ENCODE results near the gene MPG. TPM values are rescaled to one million over a fixed set of nuclear protein-coding genes. Genes with fewer than 3 reads are reported as not detected.

MPG gene
- total RNA-seq, 4 donors from 2014 or later = 22.3 to 63.2 (median 51.2) TPM

DNA sequence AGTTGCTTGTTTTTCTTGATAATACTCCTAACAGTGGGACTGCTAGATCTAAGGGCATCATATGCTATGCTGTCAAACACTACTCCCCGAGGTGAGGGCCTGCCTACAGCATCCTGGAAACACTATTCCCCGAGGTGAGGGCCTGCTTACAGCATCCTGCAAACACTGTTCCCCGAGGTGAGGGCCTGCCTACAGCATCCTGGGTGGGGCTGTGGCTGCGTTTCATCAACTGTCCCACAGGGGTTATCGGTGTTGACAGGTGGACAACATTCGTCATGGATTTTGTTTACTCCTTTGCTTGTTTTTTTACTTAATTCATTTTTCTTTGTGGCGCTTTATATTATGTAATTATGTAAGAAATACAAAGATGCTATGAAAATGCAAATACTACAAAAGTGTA is 38.0 kb downstream of the MPG start:
- H3K36me3 ChIP-seq = peaks cover 0 to 5% (median 0%) of the 10 kb centered on the region in 4 donors
- no peak overlapping the region for H3K27ac ChIP-seq
- TF ChIP-seq POLR2A (IDR thresholded peaks at IDR 0.05) = no peak
- TF ChIP-seq, protein P1, sequence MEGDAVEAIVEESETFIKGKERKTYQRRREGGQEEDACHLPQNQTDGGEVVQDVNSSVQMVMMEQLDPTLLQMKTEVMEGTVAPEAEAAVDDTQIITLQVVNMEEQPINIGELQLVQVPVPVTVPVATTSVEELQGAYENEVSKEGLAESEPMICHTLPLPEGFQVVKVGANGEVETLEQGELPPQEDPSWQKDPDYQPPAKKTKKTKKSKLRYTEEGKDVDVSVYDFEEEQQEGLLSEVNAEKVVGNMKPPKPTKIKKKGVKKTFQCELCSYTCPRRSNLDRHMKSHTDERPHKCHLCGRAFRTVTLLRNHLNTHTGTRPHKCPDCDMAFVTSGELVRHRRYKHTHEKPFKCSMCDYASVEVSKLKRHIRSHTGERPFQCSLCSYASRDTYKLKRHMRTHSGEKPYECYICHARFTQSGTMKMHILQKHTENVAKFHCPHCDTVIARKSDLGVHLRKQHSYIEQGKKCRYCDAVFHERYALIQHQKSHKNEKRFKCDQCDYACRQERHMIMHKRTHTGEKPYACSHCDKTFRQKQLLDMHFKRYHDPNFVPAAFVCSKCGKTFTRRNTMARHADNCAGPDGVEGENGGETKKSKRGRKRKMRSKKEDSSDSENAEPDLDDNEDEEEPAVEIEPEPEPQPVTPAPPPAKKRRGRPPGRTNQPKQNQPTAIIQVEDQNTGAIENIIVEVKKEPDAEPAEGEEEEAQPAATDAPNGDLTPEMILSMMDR (IDR thresholded peaks at IDR 0.05) = no peak
- no peak for TF ChIP-seq POLR2AphosphoS5 (IDR thresholded peaks at IDR 0.05)
- no peak for TF ChIP-seq EP300 (IDR thresholded peaks at IDR 0.05; ENCODE audit: low read depth)
- H3K4me3 ChIP-seq = no peak overlapping the region
- in situ Hi-C loops (cut with MboI; ENCODE audit: low pct_ligation_motif_present in 1 of 4, low pct_unique_long_range_greater_than_20kb in 1 of 4, low sequenced_read_pairs in 3 of 4) (no loop called here), intact Hi-C loops (cut with DNase I; ENCODE audit: low total_unique reads) (no loop called here)
- no peaks in the 10 kb centered on the region for H3K9me3 ChIP-seq
- no peaks in the 10 kb centered on the region for H3K27me3 ChIP-seq
- no peak for DNase-seq
- peaks cover 0 to 8% (median 4%) of the 10 kb centered on the region in 4 donors for H3K4me1 ChIP-seq
- WGBS, 2 donors (ENCODE audit: low coverage in 1 of 2) = 74% methylated on average over 2 to 7 of the region's 7 CpGs

DNA sequence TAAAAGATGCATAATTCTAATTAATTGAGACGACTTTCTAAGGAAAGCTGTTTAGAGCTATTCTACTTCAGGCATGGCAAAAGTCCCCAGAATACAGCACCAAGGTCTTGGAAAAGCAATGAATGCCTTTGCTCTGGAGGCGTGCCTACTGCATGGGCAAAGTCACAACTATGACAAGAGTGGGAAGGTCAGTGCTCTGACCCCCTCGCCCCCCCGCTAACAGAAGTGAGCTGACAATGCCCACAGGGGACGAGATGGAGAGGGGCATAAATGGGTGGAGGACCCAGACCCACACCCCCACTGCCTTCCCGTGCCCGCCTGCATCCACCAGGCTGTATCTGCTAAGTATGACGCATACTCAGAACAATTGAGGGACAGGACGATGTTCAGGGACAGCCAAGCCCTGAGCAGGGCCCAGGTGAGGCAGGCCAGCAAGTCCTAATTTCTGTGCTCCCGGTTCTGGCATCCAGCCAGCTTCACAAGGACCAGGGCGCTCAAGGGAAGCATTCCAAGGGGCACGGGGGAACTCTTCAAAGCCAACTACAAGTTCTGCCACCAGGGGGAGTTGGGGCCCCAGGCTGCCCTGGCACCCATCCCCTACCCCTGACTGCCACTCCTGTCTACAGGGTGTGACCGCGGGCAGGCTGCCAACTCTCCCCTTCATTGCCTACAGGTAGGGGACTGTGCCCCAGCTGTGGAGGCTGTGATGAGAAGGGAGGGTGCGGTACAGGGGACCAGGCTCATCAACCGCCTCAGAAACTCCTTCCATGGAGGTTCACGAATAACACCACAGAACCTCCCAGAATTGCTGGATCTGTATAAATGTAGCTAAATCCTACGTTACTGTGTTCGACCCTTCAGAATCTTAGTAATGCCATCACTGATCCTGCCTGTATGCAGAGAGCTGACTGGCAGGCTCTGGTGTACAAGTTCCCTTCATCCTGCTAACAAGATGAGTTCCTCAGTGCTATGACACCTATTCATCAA is 39.6 kb downstream of the MPG start:
- no peaks in the 10 kb centered on the region for H3K27me3 ChIP-seq
- 59% methylated on average over 19 of the region's 19 CpGs; no CpG with 5 or more reads in 1 of the 2 donors for WGBS, 2 donors (ENCODE audit: low coverage in 1 of 2)
- no peak overlapping the region for H3K27ac ChIP-seq
- TF ChIP-seq EP300 (IDR thresholded peaks at IDR 0.05; ENCODE audit: low read depth) (no peak), POLR2A (IDR thresholded peaks at IDR 0.05) (no peak), POLR2AphosphoS5 (IDR thresholded peaks at IDR 0.05) (no peak)
- TF ChIP-seq, protein P1 (IDR thresholded peaks at IDR 0.05) = peak; percentile 68 to 79 (median 69)
- intact Hi-C loops (cut with DNase I; ENCODE audit: low total_unique reads) (no loop called here), in situ Hi-C loops (cut with MboI; ENCODE audit: low pct_ligation_motif_present in 1 of 4, low pct_unique_long_range_greater_than_20kb in 1 of 4, low sequenced_read_pairs in 3 of 4) (no loop called here)
- DNase-seq = peak; percentile 81
- peaks cover 0 to 8% (median 4%) of the 10 kb centered on the region in 4 donors for H3K4me1 ChIP-seq
- H3K4me3 ChIP-seq = no peak overlapping the region
- no peaks in the 10 kb centered on the region for H3K36me3 ChIP-seq
- no peaks in the 10 kb centered on the region for H3K9me3 ChIP-seq

DNA sequence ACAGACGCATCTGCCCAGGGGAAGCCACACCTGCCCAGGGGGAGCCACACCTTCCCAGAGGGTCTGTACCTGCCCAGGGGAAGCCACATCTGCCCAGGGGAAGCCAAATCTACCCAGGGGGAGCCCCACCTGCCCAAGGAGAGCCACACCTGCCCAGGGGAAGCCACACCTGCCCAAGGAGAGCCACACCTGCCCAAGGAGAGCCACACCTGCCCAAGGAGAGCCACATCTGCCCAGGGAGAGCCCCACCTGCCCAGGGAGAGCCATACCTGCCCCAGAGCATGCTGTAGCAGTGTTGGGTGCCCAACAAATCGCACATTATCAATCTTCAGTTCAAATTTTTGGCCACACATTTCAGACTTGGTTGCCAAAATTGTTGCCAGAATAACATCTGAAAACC is 40.8 kb downstream of the MPG start:
- H3K4me1 ChIP-seq = peaks cover 0 to 8% (median 4%) of the 10 kb centered on the region in 4 donors
- in situ Hi-C loops (cut with MboI; ENCODE audit: low pct_ligation_motif_present in 1 of 4, low pct_unique_long_range_greater_than_20kb in 1 of 4, low sequenced_read_pairs in 3 of 4) = no loop called here

DNA sequence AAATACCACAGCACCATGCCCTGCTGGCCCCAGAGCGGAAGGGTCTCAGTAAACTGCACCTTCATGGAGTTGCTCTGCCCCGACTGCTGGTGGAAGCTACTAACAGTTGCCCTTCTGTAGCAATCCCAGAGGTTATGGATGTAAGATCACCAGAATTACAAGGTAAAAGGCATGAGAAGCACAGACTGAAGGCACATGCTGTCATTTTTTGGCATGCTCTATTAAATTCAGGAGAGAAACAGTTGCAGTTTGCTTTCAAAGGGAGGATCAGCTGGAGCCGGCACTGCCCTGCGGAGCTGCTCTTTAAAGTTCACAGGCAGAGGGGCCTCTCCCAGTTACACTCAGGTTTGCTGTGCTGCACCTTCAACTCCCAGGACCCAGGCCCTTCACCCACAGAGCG is 41.3 kb downstream of the MPG start:
- TF ChIP-seq, protein P1 (IDR thresholded peaks at IDR 0.05) = no peak
- no peak for TF ChIP-seq EP300 (IDR thresholded peaks at IDR 0.05; ENCODE audit: low read depth)
- TF ChIP-seq POLR2AphosphoS5 (IDR thresholded peaks at IDR 0.05) = no peak
- TF ChIP-seq POLR2A (IDR thresholded peaks at IDR 0.05) = no peak
- WGBS, 2 donors (ENCODE audit: low coverage in 1 of 2) = 94% methylated on average over 5 of the region's 5 CpGs; no CpG with 5 or more reads in 1 of the 2 donors

More for the DNA sequence above, 40.8 kb downstream of the MPG start:
- WGBS, 2 donors (ENCODE audit: low coverage in 1 of 2) = 92% methylated on average over 1 of the region's 2 CpGs; no CpG with 5 or more reads in 1 of the 2 donors
- intact Hi-C loops (cut with DNase I; ENCODE audit: low total_unique reads) = no loop called here
- no peaks in the 10 kb centered on the region for H3K36me3 ChIP-seq
- no peak overlapping the region for H3K4me3 ChIP-seq
- no peaks in the 10 kb centered on the region for H3K9me3 ChIP-seq
- TF ChIP-seq, protein P1 (IDR thresholded peaks at IDR 0.05) = no peak
- no peak for TF ChIP-seq POLR2A (IDR thresholded peaks at IDR 0.05)
- TF ChIP-seq POLR2AphosphoS5 (IDR thresholded peaks at IDR 0.05) = no peak
- TF ChIP-seq EP300 (IDR thresholded peaks at IDR 0.05; ENCODE audit: low read depth) = no peak
- H3K27me3 ChIP-seq = no peaks in the 10 kb centered on the region
- DNase-seq = no peak
- no peak overlapping the region for H3K27ac ChIP-seq

More for the DNA sequence above, 41.3 kb downstream of the MPG start:
- Histone ChIP-seq H3K9me3 (no peaks in the 10 kb centered on the region), H3K4me1 (peaks cover 0 to 8% (median 4%) of the 10 kb centered on the region in 4 donors), H3K4me3 (no peak overlapping the region), H3K27me3 (no peaks in the 10 kb centered on the region), H3K36me3 (no peaks in the 10 kb centered on the region), H3K27ac (no peak overlapping the region)
- no peak for DNase-seq
- intact Hi-C loops (cut with DNase I; ENCODE audit: low total_unique reads) = no loop called here
- in situ Hi-C loops (cut with MboI; ENCODE audit: low pct_ligation_motif_present in 1 of 4, low pct_unique_long_range_greater_than_20kb in 1 of 4, low sequenced_read_pairs in 3 of 4) = no loop called here
